ENCODE data around the gene RHEB.

DNA sequence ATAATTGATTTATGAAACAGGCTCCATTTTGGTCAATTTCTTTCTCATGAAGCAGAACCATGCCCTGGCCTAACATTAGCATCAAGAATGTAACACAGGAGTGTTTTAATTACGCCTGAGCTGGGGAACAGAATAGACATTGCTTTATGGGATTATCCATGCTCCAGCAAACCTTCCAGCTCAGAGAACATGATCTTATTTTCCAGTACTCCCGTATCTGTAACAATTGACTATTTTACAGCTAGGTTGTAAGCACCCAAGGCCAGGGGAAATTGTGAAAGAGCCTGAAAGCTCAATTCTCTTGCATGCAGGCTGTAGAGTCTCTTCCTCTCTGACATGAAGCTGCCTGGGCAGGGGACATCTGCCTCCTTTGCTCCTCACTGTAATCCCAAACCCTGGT, 49.0 kb downstream of the RHEB start:
- TF ChIP-seq, protein P1, sequence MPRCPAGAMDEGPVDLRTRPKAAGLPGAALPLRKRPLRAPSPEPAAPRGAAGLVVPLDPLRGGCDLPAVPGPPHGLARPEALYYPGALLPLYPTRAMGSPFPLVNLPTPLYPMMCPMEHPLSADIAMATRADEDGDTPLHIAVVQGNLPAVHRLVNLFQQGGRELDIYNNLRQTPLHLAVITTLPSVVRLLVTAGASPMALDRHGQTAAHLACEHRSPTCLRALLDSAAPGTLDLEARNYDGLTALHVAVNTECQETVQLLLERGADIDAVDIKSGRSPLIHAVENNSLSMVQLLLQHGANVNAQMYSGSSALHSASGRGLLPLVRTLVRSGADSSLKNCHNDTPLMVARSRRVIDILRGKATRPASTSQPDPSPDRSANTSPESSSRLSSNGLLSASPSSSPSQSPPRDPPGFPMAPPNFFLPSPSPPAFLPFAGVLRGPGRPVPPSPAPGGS (CRISPR knock-in tag; IDR thresholded peaks at IDR 0.05): no peak
- TF ChIP-seq HDAC2 (CRISPR knock-in tag; IDR thresholded peaks at IDR 0.05) (no peak), ZSCAN31 (CRISPR knock-in tag; IDR thresholded peaks at IDR 0.05; ENCODE audit: low read depth) (no peak), TAF1 (CRISPR knock-in tag; IDR thresholded peaks at IDR 0.05) (no peak), POLR2A (IDR thresholded peaks at IDR 0.05; ENCODE audit: insufficient read depth in 1 of 2, low read depth in 2 of 2, low read length in 2 of 2) (no peak), ELF4 (CRISPR knock-in tag; IDR thresholded peaks at IDR 0.05; ENCODE audit: borderline replicate concordance) (no peak), EP300 (IDR thresholded peaks at IDR 0.05; ENCODE audit: low read depth in 2 of 2, low read length in 2 of 2) (no peak), EP300 (CRISPR knock-in tag; IDR thresholded peaks at IDR 0.05; ENCODE audit: borderline replicate concordance) (no peak), STAT5B (CRISPR knock-in tag; IDR thresholded peaks at IDR 0.05) (no peak)
- TF ChIP-seq, protein P2, sequence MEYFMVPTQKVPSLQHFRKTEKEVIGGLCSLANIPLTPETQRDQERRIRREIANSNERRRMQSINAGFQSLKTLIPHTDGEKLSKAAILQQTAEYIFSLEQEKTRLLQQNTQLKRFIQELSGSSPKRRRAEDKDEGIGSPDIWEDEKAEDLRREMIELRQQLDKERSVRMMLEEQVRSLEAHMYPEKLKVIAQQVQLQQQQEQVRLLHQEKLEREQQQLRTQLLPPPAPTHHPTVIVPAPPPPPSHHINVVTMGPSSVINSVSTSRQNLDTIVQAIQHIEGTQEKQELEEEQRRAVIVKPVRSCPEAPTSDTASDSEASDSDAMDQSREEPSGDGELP (IDR thresholded peaks at IDR 0.05; ENCODE audit: borderline replicate concordance, low read depth): no peak
- TF ChIP-seq, protein P3, sequence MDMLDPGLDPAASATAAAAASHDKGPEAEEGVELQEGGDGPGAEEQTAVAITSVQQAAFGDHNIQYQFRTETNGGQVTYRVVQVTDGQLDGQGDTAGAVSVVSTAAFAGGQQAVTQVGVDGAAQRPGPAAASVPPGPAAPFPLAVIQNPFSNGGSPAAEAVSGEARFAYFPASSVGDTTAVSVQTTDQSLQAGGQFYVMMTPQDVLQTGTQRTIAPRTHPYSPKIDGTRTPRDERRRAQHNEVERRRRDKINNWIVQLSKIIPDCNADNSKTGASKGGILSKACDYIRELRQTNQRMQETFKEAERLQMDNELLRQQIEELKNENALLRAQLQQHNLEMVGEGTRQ (IDR thresholded peaks at IDR 0.05; ENCODE audit: low read depth, low read length): no peak
- TF ChIP-seq, protein P3 (CRISPR knock-in tag; IDR thresholded peaks at IDR 0.05; ENCODE audit: borderline replicate concordance): no peak
- TF ChIP-seq, protein P4, sequence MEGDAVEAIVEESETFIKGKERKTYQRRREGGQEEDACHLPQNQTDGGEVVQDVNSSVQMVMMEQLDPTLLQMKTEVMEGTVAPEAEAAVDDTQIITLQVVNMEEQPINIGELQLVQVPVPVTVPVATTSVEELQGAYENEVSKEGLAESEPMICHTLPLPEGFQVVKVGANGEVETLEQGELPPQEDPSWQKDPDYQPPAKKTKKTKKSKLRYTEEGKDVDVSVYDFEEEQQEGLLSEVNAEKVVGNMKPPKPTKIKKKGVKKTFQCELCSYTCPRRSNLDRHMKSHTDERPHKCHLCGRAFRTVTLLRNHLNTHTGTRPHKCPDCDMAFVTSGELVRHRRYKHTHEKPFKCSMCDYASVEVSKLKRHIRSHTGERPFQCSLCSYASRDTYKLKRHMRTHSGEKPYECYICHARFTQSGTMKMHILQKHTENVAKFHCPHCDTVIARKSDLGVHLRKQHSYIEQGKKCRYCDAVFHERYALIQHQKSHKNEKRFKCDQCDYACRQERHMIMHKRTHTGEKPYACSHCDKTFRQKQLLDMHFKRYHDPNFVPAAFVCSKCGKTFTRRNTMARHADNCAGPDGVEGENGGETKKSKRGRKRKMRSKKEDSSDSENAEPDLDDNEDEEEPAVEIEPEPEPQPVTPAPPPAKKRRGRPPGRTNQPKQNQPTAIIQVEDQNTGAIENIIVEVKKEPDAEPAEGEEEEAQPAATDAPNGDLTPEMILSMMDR (CRISPR knock-in tag; IDR thresholded peaks at IDR 0.05): no peak
- TF ChIP-seq, protein P5, sequence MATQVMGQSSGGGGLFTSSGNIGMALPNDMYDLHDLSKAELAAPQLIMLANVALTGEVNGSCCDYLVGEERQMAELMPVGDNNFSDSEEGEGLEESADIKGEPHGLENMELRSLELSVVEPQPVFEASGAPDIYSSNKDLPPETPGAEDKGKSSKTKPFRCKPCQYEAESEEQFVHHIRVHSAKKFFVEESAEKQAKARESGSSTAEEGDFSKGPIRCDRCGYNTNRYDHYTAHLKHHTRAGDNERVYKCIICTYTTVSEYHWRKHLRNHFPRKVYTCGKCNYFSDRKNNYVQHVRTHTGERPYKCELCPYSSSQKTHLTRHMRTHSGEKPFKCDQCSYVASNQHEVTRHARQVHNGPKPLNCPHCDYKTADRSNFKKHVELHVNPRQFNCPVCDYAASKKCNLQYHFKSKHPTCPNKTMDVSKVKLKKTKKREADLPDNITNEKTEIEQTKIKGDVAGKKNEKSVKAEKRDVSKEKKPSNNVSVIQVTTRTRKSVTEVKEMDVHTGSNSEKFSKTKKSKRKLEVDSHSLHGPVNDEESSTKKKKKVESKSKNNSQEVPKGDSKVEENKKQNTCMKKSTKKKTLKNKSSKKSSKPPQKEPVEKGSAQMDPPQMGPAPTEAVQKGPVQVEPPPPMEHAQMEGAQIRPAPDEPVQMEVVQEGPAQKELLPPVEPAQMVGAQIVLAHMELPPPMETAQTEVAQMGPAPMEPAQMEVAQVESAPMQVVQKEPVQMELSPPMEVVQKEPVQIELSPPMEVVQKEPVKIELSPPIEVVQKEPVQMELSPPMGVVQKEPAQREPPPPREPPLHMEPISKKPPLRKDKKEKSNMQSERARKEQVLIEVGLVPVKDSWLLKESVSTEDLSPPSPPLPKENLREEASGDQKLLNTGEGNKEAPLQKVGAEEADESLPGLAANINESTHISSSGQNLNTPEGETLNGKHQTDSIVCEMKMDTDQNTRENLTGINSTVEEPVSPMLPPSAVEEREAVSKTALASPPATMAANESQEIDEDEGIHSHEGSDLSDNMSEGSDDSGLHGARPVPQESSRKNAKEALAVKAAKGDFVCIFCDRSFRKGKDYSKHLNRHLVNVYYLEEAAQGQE (IDR thresholded peaks at IDR 0.05; ENCODE audit: borderline replicate concordance in 1 of 2, low read depth in 1 of 2, low read length in 2 of 2): no peak

Measured in HepG2 (cell line).